ENCODE results near the gene CREB5.

CREB5 gene

GRCh38 chr7:28621369-28621841, 209.1 kb downstream of the CREB5 start:
- DNase-seq, result no peak

GRCh38 chr7:28623105-28623730, 210.9 kb downstream of the CREB5 start:
- no peak for DNase-seq

- DNase-seq, result no peak
Measured at GRCh38 chr7:28623863-28624262, 211.5 kb downstream of the CREB5 start.

GRCh38 chr7:28625432-28625831, 213.1 kb downstream of the CREB5 start:
- no peak for DNase-seq

- no peak for DNase-seq
Measured at GRCh38 chr7:28626221-28626620, 213.9 kb downstream of the CREB5 start.

- DNase-seq, result no peak
Measured at GRCh38 chr7:28626624-28627262, 214.4 kb downstream of the CREB5 start.

- no peak for DNase-seq
Measured at GRCh38 chr7:28627263-28627653, 214.9 kb downstream of the CREB5 start.

GRCh38 chr7:28627896-28628295, 215.6 kb downstream of the CREB5 start:
- no peak for DNase-seq

GRCh38 chr7:28629216-28629842, 217.0 kb downstream of the CREB5 start:
- DNase-seq, result no peak

- no peak for DNase-seq
Measured at GRCh38 chr7:28630350-28630749, 218.0 kb downstream of the CREB5 start.

- DNase-seq, result no peak
Measured at GRCh38 chr7:28631995-28632394, 219.7 kb downstream of the CREB5 start.

- no peak for DNase-seq
Measured at GRCh38 chr7:28638914-28639313, 226.6 kb downstream of the CREB5 start.

- no peak for DNase-seq
Measured at GRCh38 chr7:28640001-28640400, 227.7 kb downstream of the CREB5 start.

GRCh38 chr7:28641752-28642545, 229.6 kb downstream of the CREB5 start:
- no peak for DNase-seq

- DNase-seq, result no peak
Measured at GRCh38 chr7:28643188-28643569, 230.9 kb downstream of the CREB5 start.

GRCh38 chr7:28643584-28644340, 231.4 kb downstream of the CREB5 start:
- DNase-seq, result no peak

GRCh38 chr7:28645866-28646265, 233.5 kb downstream of the CREB5 start:
- no peak for DNase-seq

GRCh38 chr7:28646376-28647075, 234.2 kb downstream of the CREB5 start:
- DNase-seq, result no peak

- DNase-seq, result no peak
Measured at GRCh38 chr7:28647076-28647421, 234.7 kb downstream of the CREB5 start.

GRCh38 chr7:28649189-28649588, 236.9 kb downstream of the CREB5 start:
- no peak for DNase-seq

- DNase-seq, result no peak
Measured at GRCh38 chr7:28649811-28650210, 237.5 kb downstream of the CREB5 start.

GRCh38 chr7:28654110-28654509, 241.8 kb downstream of the CREB5 start:
- no peak for DNase-seq
